Vagina (tissue), 2 donors: Measurements from ENCODE around the gene RPL19. TPM values are rescaled to one million over a fixed set of nuclear protein-coding genes. Genes with fewer than 3 reads are reported as not detected.

Experiments
- DNase-seq, 2 donors: peaks; one replicate each; pipeline ENCODE4 v3.0.0-alpha.2; 2017; ENCODE audit errors: extremely low spot score in 2 of 2
- H3K27ac ChIP-seq: fragments of 200-600 bp; sonication (generic); one replicate; pipeline ENCODE4 v1.5.1; 2019
- H3K27me3 ChIP-seq: fragments of 200-600 bp; sonication (generic); one replicate; pipeline ENCODE4 v1.5.1; 2019
- H3K36me3 ChIP-seq, 2 donors: fragments of 200-600 bp; sonication (generic); one replicate each; pipeline ENCODE4 v1.5.1; 2017 to 2019
- H3K4me1 ChIP-seq: fragments of 200-600 bp; sonication (generic); one replicate; pipeline ENCODE4 v1.5.1; 2019
- H3K4me3 ChIP-seq, 2 donors: fragments of 200-600 bp; sonication (generic); 1 replicate in 1 of 2; 2 replicates in 1 of 2; pipeline ENCODE4 v1.5.1; 2016 to 2019
- H3K9me3 ChIP-seq: fragments of 200-600 bp; sonication (generic); one replicate; pipeline ENCODE4 v1.5.1; 2019
- POLR2A ChIP-seq, 2 donors: fragments of 450-650 bp; IDR thresholded peaks; one replicate each; pipeline ENCODE4 v1.6.1; 2017; ENCODE audit warnings: antibody characterized with exemption in 2 of 2, mild to moderate bottlenecking in 2 of 2, moderate library complexity in 2 of 2
- POLR2AphosphoS5 ChIP-seq, 2 donors: sonication (generic); formaldehyde crosslinking; IDR thresholded peaks; one replicate each; pipeline ENCODE4 v1.9.0; 2017; ENCODE audit warnings: antibody characterized with exemption in 2 of 2, mild to moderate bottlenecking in 2 of 2, low read depth in 1 of 2; ENCODE audit not compliant: insufficient read depth in 1 of 2
- intact Hi-C: fragments of 100-400 bp; cut with DNase I; formaldehyde crosslinking; loops from one replicate; pipeline ENCODE4 v1.15.1; 2023
- total RNA-seq: library from RNA; depleted of rRNA; stranded (reverse); fragments of >200 nt; gene quantifications from one replicate; pipeline ENCODE4 v1.2.3, GENCODE V29; 2016
- TF ChIP-seq, protein P1 (sequence below), 3 experiments: fragments of 450-650 bp in 2 of 3; fragments of 200-600 bp in 1 of 3; sonication (generic) in 1 of 3; IDR thresholded peaks; one replicate each; pipeline ENCODE4 v1.5.1; 2017 to 2019; ENCODE audit warnings: antibody characterized with exemption in 3 of 3, mild to moderate bottlenecking in 2 of 3, moderate library complexity in 2 of 3

The RPL19 gene
- total RNA-seq, 1 donor from 2014 or later, result 2,758 TPM

DNA sequence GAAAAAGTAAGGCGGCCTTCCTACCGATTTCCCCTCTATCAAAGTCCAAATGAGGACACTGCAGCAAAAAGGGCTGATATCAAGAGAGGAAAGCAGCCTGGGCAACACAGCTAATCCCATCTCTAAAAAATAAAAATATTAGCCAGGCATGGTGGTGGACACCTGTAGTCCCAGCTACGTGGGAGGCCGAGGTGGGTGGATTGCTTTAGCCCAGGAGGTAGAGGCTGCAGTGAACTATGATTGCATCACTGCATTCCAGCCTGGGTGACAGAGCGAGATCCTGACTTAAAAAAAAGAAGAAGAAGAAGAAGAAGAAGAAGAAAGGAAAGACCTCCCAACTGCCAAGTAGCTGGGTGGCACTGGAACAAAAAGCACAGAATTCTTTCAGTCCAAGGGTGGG is 17.0 kb upstream of the RPL19 start:
- Histone ChIP-seq H3K27me3 (no peaks in the 10 kb centered on the region), H3K36me3 (peaks cover 0 to 31% of the 10 kb centered on the region in 2 donors), H3K4me3 (no peak overlapping the region), H3K4me1 (no peaks in the 10 kb centered on the region), H3K9me3 (no peaks in the 10 kb centered on the region), H3K27ac (no peak overlapping the region)
- TF ChIP-seq POLR2A (IDR thresholded peaks at IDR 0.05) (no peak), POLR2AphosphoS5 (IDR thresholded peaks at IDR 0.05; ENCODE audit: insufficient read depth in 1 of 2, low read depth in 1 of 2) (no peak)
- TF ChIP-seq, protein P1, sequence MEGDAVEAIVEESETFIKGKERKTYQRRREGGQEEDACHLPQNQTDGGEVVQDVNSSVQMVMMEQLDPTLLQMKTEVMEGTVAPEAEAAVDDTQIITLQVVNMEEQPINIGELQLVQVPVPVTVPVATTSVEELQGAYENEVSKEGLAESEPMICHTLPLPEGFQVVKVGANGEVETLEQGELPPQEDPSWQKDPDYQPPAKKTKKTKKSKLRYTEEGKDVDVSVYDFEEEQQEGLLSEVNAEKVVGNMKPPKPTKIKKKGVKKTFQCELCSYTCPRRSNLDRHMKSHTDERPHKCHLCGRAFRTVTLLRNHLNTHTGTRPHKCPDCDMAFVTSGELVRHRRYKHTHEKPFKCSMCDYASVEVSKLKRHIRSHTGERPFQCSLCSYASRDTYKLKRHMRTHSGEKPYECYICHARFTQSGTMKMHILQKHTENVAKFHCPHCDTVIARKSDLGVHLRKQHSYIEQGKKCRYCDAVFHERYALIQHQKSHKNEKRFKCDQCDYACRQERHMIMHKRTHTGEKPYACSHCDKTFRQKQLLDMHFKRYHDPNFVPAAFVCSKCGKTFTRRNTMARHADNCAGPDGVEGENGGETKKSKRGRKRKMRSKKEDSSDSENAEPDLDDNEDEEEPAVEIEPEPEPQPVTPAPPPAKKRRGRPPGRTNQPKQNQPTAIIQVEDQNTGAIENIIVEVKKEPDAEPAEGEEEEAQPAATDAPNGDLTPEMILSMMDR (IDR thresholded peaks at IDR 0.05), result no peak
- no peak for DNase-seq
- intact Hi-C loops, result no loop called here

DNA sequence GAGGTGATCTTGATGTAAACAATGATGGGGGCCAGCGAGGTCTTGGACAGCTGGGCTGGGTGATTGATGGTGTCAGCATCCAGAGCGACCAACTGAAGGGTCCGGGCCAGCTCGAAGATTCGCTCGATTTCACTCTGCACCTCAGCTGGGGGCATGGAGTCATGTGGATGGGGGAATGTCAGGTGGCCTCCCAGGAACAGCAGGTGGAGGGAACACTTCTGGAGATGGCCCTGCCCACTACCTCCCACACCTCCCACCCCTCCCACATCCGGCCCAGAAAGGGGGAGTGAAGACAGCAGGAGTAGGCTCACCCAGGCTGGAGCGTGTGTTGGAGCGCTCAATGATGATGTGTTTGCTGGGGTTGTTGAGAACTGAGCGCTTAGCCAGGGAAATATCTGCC is 16.4 kb upstream of the RPL19 start:
- DNase-seq, result no peak
- no peaks in the 10 kb centered on the region for H3K27me3 ChIP-seq
- no peaks in the 10 kb centered on the region for H3K9me3 ChIP-seq
- TF ChIP-seq POLR2AphosphoS5 (IDR thresholded peaks at IDR 0.05; ENCODE audit: insufficient read depth in 1 of 2, low read depth in 1 of 2) (no peak), POLR2A (IDR thresholded peaks at IDR 0.05) (no peak)
- TF ChIP-seq, protein P1 (IDR thresholded peaks at IDR 0.05), result no peak
- peaks cover 0 to 31% of the 10 kb centered on the region in 2 donors for H3K36me3 ChIP-seq
- intact Hi-C loops, result no loop called here
- no peak overlapping the region for H3K27ac ChIP-seq
- no peaks in the 10 kb centered on the region for H3K4me1 ChIP-seq
- no peak overlapping the region for H3K4me3 ChIP-seq

DNA sequence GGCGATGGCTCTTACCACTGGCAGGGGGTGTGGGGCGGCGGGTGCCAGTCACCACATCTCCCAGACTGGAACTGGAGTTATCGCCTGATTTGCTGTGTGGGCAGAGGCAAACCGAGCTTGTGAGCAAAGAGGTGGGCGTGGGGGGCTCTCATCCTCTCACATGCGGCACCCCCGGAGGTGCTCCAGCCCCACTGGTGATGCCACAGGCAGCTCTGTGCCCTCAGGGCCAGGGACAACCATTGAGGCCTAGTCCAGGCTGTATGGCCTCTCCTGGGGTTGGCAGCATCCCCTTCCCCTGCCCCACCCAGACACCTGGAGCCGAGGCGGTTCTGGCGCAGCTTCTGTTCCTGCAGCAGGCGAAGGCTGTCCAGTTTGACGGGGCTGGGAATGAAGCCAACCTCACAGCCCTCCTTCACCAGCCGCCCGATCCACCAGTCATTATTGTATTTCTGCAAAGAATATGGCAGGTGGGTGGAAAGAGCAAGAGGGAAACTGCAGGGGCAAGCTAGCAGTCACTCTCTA is 13.5 kb upstream of the RPL19 start:
- Histone ChIP-seq H3K36me3 (peaks cover 0 to 50% of the 10 kb centered on the region in 2 donors), H3K4me3 (no peak overlapping the region), H3K9me3 (no peaks in the 10 kb centered on the region), H3K27me3 (no peaks in the 10 kb centered on the region), H3K4me1 (no peaks in the 10 kb centered on the region), H3K27ac (no peak overlapping the region)
- TF ChIP-seq, protein P1 (IDR thresholded peaks at IDR 0.05), result no peak
- no peak for TF ChIP-seq POLR2A (IDR thresholded peaks at IDR 0.05)
- TF ChIP-seq POLR2AphosphoS5 (IDR thresholded peaks at IDR 0.05; ENCODE audit: insufficient read depth in 1 of 2, low read depth in 1 of 2), result no peak
- no peak for DNase-seq
- intact Hi-C loops, result no loop called here

DNA sequence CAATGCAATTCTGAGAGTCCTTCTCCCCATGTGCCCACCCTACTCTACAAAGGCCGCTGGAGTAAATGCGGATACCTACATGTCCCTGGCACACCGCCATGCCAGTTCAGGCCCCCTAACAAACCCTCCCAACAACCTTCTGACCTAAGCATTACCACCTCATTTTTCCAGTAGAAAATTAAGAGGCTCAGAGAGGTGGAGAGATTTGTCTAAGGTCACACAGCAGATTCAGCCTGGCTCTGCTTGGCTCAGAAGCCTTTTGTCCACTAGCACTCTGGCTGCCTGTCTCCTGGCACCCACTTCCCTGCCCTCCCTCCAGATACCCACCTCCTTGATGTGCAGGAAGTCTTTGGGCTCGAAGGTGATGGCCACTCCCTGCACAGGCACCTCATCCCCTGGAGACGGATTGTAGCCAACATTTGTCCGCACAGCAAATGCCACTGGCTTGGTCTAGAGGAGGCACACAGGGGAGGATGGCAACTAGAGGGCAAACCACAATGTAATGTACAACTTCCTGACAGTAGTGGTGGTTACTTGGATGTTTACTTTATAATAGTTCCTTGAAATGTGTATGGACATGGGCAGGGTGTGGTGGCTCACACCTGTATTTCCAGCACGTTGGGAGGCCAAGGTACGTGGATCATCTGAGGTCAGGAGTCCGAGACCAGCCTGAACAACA is 12.8 kb upstream of the RPL19 start:
- Histone ChIP-seq H3K4me3 (no peak overlapping the region), H3K36me3 (peaks cover 0 to 47% of the 10 kb centered on the region in 2 donors), H3K9me3 (no peaks in the 10 kb centered on the region), H3K27me3 (no peaks in the 10 kb centered on the region), H3K4me1 (no peaks in the 10 kb centered on the region), H3K27ac (no peak overlapping the region)
- DNase-seq, result no peak
- intact Hi-C loops, result no loop called here
- TF ChIP-seq POLR2A (IDR thresholded peaks at IDR 0.05) (no peak), POLR2AphosphoS5 (IDR thresholded peaks at IDR 0.05; ENCODE audit: insufficient read depth in 1 of 2, low read depth in 1 of 2) (no peak)
- TF ChIP-seq, protein P1 (IDR thresholded peaks at IDR 0.05), result no peak
